Left ventricle myocardium superior (tissue), 1 donor: Measurements from ENCODE around the gene ZNF423. TPM values are rescaled to one million over a fixed set of nuclear protein-coding genes. Genes with fewer than 3 reads are reported as not detected.

Experiments used
- ATAC-seq: fragments of 200-7000 bp; cut with Tn5 transposase; one replicate; pipeline ENCODE4 v1.9.1; 2020; ENCODE audit warnings: mild to moderate bottlenecking, moderate library complexity
- DNase-seq: peaks from one replicate; pipeline ENCODE4 v3.0.0-alpha.2; 2020
- intact Hi-C: fragments of 100-400 bp; cut with micrococcal nuclease; formaldehyde crosslinking; loops from one replicate; pipeline ENCODE4 v1.11.0; 2022
- total RNA-seq: library from RNA; stranded (reverse); fragmentation: NEBNext Ultra II Directional; extraction: Animal tissue kit (Norgen Biotek cat#: 25700); gene quantifications from one replicate; pipeline ENCODE4 v1.2.1, GENCODE V29; 2021
- donor health status: DM: no; HTN: yes; CAD: no; lungs with severe emphysema.

ZNF423 gene
- total RNA-seq, 1 donor from 2014 or later, result 7.8 TPM

- DNase-seq (no peak), ATAC-seq (no peak)
- intact Hi-C loops, result no loop called here
Measured at GRCh38 chr16:49744244-49745220, 111.4 kb downstream of the ZNF423 start.

DNA sequence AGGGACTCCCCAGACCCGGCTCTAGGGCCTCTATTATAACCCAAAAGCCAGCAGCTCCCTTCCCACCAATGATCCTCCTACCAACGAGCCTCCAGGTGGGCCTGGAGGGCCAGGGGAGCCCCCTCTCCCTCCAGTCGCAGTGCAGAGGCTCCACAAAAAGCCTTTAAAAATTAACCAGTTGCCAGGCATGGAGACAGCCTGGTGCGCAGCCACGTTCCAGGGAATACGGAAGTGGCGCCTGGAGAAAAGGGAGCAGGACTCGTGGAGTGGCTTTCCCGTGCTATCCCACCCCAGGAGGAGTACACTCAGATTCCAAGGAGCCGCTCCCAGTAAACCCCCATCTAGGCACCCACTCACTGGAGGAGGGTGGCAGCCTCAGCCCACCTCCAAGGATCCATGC lies 112.3 kb downstream of the ZNF423 start:
- intact Hi-C loops, result no loop called here
- no peak for ATAC-seq
- DNase-seq, result no peak

DNA sequence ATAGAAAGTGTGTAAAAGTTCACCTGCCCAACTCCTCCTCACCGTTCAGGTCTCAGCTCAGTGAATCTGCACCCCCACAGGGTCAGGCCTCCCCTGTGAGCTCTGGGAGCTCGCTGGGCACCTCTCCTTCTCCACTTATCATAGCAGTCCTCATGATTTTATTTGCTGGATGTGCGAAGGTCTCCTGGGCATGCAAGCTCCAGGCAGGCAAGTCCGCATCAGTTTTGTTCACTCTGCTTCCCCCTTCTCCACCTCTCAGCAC lies 112.8 kb downstream of the ZNF423 start:
- intact Hi-C loops, result no loop called here
- ATAC-seq, result no peak
- DNase-seq, result no peak

- DNase-seq, result no peak
- ATAC-seq, result no peak
- intact Hi-C loops, result no loop called here
Measured at GRCh38 chr16:49742428-49743202, 113.3 kb downstream of the ZNF423 start.

DNA sequence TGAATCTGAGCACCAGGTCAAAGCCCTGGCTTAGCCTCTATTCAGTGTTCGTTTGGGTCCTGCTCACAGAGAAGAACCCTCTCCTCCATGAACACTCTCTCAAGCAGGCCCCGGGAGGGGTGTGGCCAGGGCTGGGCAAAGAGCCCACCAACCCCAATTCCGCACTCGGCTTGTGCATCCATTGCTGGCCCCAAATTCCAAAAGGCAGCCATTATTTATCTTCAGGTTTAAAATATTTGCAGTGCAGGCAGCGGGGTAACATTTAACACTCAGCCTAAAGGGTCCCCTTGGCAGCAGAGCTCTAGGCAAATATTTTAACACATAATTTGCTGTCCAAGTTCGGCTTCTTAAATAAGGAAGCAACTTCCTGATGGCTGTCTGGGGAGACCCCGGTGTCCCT lies 115.7 kb downstream of the ZNF423 start:
- ATAC-seq, result no peak

GRCh38 chr16:49739381-49739780 lies 116.5 kb downstream of the ZNF423 start:
- intact Hi-C loops, result no loop called here
- ATAC-seq, result no peak
- DNase-seq, result no peak

More for the DNA sequence above, 115.7 kb downstream of the ZNF423 start:
- intact Hi-C loops, result no loop called here
- no peak for DNase-seq

- intact Hi-C loops, result no loop called here
- ATAC-seq, result no peak
- DNase-seq, result no peak
Measured at GRCh38 chr16:49738832-49739231, 117.1 kb downstream of the ZNF423 start.

DNA sequence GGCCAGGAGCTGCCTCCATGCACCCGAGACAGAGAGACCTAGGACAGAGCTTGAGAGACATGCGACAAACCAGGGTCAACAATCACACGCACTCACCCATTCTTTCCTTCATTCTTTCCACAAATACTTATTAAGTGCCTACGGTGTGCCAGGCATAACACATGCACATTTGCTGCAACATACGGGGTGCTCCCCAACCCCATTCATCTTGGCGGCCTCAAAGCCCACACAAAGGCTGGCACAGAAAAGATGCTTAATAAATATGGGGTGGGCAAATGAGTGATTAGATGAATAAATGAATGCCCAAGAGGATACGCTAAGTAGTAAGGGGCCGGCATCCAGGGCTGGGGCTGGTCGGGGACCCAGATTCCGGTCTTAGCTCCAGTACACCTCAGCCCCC lies 117.9 kb downstream of the ZNF423 start:
- DNase-seq, result no peak
- intact Hi-C loops, result no loop called here
- ATAC-seq, result no peak

- DNase-seq, result no peak
- ATAC-seq, result no peak
- intact Hi-C loops, result no loop called here
Measured at GRCh38 chr16:49737541-49737940, 118.4 kb downstream of the ZNF423 start.

GRCh38 chr16:49734331-49734730 lies 121.6 kb downstream of the ZNF423 start:
- DNase-seq, result peak; percentile 71
- ATAC-seq, result peak; percentile 89
- intact Hi-C loops, result no loop called here

GRCh38 chr16:49733313-49734009 lies 122.5 kb downstream of the ZNF423 start:
- DNase-seq, result no peak
- intact Hi-C loops, result no loop called here
- ATAC-seq, result no peak

DNA sequence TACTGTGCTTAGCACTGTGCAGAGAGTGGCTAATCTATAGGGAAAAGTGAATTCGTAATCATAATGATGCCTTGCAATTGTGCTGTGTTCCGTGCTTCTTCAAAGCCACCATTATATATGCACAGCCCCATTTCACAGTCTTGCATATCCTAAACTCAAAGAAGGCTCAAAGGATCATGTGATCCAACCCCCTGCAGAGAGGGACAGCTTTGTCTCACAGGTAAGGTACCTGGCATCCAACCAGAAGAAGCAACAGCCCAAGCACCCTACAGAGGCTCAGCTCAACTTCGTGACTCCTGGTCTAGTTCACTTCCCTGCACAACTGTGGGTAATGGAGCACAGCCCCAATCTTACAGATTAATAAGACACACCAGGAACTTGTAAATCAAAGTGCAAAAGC lies 124.0 kb downstream of the ZNF423 start:
- intact Hi-C loops, result no loop called here
- DNase-seq (no peak), ATAC-seq (no peak)

- intact Hi-C loops, result no loop called here
- no peak for ATAC-seq
- no peak for DNase-seq
Measured at GRCh38 chr16:49730772-49731171, 125.1 kb downstream of the ZNF423 start.

GRCh38 chr16:49727611-49728010 lies 128.3 kb downstream of the ZNF423 start:
- ATAC-seq (no peak), DNase-seq (no peak)
- intact Hi-C loops, result no loop called here

GRCh38 chr16:49726155-49726554 lies 129.8 kb downstream of the ZNF423 start:
- ATAC-seq (no peak), DNase-seq (no peak)
- intact Hi-C loops, result no loop called here

- intact Hi-C loops, result no loop called here
- no peak for DNase-seq
- no peak for ATAC-seq
Measured at GRCh38 chr16:49725651-49726050, 130.3 kb downstream of the ZNF423 start.

DNA sequence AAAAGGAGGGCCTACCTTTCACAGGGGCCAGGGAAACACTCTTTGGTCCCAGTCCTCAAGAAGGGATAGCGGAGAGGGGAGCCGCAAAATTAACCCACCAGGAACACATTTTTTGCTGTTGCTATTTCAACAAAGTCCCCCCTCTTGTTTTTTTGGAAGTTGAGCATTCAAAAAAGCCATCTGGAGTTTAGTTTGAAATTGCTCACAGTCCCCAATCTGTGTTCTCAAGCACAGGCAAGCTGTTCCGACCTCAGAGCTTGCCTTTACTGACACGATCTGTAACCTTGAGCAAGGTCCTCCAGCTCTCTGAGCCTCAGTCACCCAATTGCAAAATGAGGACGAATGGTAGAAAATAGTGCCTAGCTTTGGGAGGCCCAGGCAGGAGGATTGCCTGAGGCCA lies 131.1 kb downstream of the ZNF423 start:
- DNase-seq, result no peak
- intact Hi-C loops, result no loop called here
- ATAC-seq, result no peak

DNA sequence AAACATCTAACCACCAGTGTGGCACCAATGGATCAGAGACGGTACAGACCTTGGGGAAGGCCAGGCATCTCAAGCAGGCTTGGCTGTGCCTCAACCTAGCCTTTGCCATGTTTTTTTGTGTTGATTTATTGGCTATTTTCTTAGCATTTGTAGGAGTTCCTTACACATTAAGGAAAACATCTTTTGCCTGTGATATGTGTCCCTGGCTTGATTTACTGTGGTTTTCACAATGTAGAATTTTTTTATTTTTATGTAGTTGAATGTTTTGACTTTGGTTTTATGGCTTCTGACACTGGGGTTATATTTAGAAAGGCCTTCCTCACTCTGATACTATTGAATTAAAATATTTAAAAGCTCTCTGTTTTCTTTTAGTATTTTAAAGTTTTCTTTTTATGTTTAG lies 132.6 kb downstream of the ZNF423 start:
- intact Hi-C loops, result no loop called here
- DNase-seq (no peak), ATAC-seq (no peak)

DNA sequence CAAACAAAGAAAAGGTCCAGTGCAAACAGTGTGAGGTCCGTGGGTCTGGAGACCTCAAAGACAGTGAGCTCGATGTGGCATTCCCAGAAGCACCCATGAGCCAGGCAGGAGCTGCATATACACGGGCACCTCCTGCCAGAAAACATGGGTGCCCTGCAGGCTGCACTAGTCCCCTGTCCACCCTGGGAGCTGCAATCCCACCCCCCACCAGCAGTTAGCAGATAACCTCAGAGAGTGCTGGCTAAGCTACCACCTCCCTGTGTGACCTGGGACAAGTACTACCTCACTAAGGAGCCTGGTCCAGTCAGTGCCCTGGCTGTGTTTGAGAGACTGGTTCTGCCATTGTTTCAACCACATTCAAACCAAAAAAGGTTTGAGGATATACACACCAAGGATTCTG lies 135.7 kb downstream of the ZNF423 start:
- DNase-seq, result no peak
- intact Hi-C loops, result no loop called here
- ATAC-seq, result no peak

GRCh38 chr16:49717689-49718088 lies 138.2 kb downstream of the ZNF423 start:
- intact Hi-C loops, result no loop called here
- DNase-seq (no peak), ATAC-seq (no peak)
